ENCODE measurements around the gene CUL9. TPM values are rescaled to one million over a fixed set of nuclear protein-coding genes. Genes with fewer than 3 reads are reported as not detected.

CUL9 gene
- total RNA-seq, 1 donor from 2014 or later: 70.8 TPM

DNA sequence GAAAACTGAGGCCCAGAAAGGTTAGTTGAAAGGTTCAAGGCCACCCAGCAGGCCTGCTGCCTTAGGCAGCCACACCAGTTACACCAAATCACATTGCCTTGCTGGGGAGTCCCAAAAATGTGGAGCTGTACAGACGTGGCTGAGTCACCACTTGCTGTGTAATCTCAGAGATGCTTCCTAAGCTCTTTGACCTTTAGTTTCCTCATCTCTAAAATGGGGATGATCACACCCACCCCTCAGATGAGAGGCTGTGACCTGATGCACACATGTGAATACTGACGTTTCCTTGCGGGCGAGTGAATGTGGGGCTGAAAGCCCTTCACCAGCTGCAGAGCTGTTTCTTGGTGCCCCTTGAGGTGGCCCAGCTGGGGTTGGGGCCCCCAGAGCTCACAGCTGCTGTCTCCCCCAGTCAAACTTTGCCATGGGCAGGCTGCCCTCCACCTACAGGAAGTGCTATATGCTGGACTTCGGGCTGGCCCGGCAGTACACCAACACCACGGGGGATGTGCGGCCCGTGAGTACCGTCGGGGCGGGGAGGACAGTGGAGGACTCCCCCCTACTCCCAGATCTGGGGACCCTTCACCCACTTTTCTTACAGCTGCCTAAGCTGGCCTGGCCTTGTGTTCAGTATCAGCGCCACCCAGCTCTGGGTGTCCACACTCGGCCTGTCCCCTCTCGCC is 72.3 kb downstream of the CUL9 start:
- H3K9me3 Mint-ChIP-seq: no peaks in the 10 kb centered on the region
- intact Hi-C loops (cut with micrococcal nuclease): no loop called here
- ATAC-seq (ENCODE audit: low read depth) (no peak), DNase-seq (no peak)
- H3K27me3 Mint-ChIP-seq: peaks cover 36% of the 10 kb centered on the region
- TF ChIP-seq CTCF (IDR thresholded peaks at IDR 0.05): no peak
- ChIA-PET CTCF (no interaction called here), POLR2A (no interaction called here)
- H3K27ac Mint-ChIP-seq: no peak overlapping the region
- peaks cover 10% of the 10 kb centered on the region for H3K4me1 Mint-ChIP-seq
- no peak overlapping the region for H3K4me3 Mint-ChIP-seq
- H3K36me3 Mint-ChIP-seq (ENCODE audit: low read depth): no peaks in the 10 kb centered on the region

DNA sequence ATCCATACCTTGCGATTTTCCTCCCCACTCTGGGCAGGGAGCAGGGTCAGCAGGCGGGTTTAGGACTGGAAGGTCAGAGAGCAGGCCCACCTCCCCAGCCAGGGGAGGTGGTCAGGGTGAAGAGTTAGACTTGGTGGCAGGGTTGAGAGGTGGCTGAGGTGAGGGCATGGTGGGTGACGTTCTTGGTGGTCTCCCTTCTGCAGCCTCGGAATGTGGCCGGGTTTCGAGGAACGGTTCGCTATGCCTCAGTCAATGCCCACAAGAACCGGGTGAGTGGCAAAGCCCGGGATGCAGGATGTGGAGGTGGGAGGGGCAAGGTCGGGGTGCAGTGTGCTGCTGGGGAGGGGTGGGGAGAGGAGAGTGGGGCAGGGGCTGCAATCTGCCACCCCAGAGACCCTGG is 72.8 kb downstream of the CUL9 start:
- DNase-seq (no peak), ATAC-seq (ENCODE audit: low read depth) (no peak)
- CTCF ChIA-PET: no interaction called here
- H3K27me3 Mint-ChIP-seq: peaks cover 36% of the 10 kb centered on the region
- POLR2A ChIA-PET: no interaction called here
- no peaks in the 10 kb centered on the region for H3K9me3 Mint-ChIP-seq
- TF ChIP-seq CTCF (IDR thresholded peaks at IDR 0.05): no peak
- no peak overlapping the region for H3K4me3 Mint-ChIP-seq
- intact Hi-C loops (cut with micrococcal nuclease): no loop called here
- H3K27ac Mint-ChIP-seq: no peak overlapping the region
- H3K4me1 Mint-ChIP-seq: peaks cover 10% of the 10 kb centered on the region
- H3K36me3 Mint-ChIP-seq (ENCODE audit: low read depth): no peaks in the 10 kb centered on the region

- no peak for TF ChIP-seq CTCF (IDR thresholded peaks at IDR 0.05)
- ChIA-PET CTCF (no interaction called here), POLR2A (interaction anchor here (1.3 kb wide), 1 partner anchor 32 kb away, joined by 3 read pairs; no protein-coding TSS in a partner anchor)
- Mint-ChIP-seq H3K36me3 (ENCODE audit: low read depth) (no peaks in the 10 kb centered on the region), H3K9me3 (no peaks in the 10 kb centered on the region), H3K27me3 (peaks cover 36% of the 10 kb centered on the region), H3K4me1 (peaks cover 10% of the 10 kb centered on the region), H3K27ac (no peak overlapping the region), H3K4me3 (no peak overlapping the region)
- intact Hi-C loops (cut with micrococcal nuclease): no loop called here
- ATAC-seq (ENCODE audit: low read depth) (no peak), DNase-seq (no peak)
Measured at GRCh38 chr6:43255408-43256054, 73.5 kb downstream of the CUL9 start.

DNA sequence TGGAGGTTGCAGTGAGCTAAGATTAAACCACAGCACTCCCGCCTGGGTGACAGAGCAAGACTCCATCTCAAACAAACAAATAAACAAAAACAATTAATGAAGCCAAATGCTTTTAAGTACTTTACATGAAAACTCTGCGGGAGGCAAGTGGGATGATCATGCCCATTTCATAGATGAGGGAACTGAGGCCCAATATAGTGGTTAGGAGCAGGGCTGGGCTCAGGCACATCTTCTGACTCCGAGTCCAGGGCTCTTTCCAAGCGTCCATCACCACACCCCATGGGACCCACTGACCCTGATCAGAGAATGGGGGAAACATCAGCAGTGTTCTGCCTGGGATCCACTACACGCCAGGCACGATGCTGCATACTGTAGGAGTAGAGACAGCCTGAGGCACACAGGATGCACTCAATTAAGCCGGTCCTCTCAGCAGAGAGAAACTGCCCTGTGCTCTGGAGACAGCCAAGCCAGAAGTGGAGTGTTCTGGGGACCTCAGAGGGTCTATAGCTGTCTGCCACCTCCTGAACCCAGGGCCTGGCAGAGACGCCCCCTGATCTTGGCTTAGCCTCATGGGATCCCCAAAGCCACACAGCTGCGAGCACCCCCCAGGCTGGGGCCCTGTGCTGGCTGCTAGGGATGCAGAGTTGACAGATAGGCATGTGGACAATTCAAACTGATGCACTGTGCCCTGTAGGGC is 74.8 kb downstream of the CUL9 start:
- CTCF ChIA-PET: no interaction called here
- no peak overlapping the region for H3K27ac Mint-ChIP-seq

More for the DNA sequence above, 74.8 kb downstream of the CUL9 start:
- Mint-ChIP-seq H3K4me1 (peaks cover 1% of the 10 kb centered on the region), H3K9me3 (no peaks in the 10 kb centered on the region), H3K27me3 (peaks cover 26% of the 10 kb centered on the region), H3K36me3 (ENCODE audit: low read depth) (no peaks in the 10 kb centered on the region), H3K4me3 (no peak overlapping the region)
- ATAC-seq (ENCODE audit: low read depth) (no peak), DNase-seq (no peak)
- intact Hi-C loops (cut with micrococcal nuclease): no loop called here
- no peak for TF ChIP-seq CTCF (IDR thresholded peaks at IDR 0.05)
- POLR2A ChIA-PET: interaction anchor here (1.3 kb wide), 1 partner anchor 34 kb away, joined by 3 read pairs; no protein-coding TSS in a partner anchor

Measured in activated B cell treated with CpG ODN at 0.5 μM for 24 hours (primary cell).